Activated T-cell treated with anti-CD3 and anti-CD28 coated beads for 48 hours (primary cell): ENCODE data around the gene PARVG.
"Not testable (repeated sequence)": the region's sequence is repeated elsewhere in the genome, so short reads cannot be mapped to it uniquely, and the experiment has no call there.

Source experiments
- DNase-seq: peaks from one replicate; pipeline ENCODE4 v3.0.0-alpha.2; 2020; ENCODE audit warnings: low read depth

PARVG gene

DNA sequence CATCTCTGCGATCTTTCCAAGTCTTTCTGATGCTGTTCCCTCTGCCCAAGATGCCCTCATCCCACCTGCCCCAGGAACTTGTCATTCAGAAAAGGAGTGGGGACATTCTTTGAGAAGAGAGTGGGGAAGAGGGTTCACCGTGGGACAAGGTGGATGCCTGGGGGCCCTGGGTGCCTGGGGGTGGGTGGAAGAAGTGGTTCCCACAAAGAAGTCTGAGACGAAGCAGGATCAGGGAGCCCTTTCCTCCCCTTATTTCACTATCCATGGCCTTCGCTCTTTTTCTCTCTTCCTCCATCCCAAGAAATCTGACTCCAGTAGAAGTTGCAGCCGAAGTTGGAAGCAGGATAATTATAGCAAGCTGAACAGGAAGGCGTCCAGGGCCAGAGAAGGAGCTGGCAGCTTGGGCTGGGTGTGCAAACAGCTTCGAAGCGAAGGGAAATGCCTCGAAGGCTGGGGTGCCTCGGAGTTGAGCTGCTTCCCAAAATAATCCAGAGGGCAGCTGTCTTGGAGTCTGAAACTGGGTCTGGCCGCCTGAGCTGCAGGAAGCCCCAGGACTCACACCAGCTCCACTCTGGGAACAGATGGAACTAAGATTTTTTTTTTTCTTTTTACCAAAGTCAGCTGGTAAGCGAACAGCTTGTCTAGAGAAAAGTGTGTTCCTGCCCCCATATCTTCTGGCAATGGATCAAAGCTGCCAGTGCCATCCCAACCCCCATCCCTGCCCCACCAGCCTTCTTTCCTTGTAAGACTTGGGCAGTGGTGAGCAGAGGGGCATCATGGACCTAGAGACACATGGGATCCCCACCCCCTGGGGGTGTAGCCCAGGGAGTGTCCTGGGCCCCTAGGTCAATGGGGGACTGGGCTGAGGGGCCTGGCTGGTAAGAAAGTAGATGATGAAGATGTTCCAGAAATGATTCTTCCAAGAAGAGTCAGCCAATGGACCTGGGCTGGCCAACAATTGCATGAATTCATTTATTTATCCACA is 31.5 kb downstream of the PARVG start:
- no peak for DNase-seq

DNA sequence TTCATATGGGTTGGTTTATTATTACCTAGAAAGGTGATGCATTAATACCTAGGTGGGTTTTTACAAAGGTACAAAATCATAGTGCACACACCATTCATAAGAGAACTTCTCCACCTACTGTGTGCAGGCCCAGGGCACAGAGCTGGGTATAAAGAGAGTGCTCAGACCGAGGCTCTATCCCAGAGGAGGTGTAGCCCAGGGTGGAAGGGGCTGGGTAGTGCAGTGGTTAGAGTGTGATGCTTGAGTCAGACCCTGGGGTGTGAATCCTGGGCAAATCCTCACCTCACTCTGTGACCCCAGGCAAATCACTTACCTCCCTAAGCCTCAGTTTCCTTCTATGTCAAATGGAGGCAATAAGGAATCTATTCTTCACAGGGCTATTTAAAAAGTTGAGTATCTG is 32.2 kb downstream of the PARVG start:
- DNase-seq, result no peak

DNA sequence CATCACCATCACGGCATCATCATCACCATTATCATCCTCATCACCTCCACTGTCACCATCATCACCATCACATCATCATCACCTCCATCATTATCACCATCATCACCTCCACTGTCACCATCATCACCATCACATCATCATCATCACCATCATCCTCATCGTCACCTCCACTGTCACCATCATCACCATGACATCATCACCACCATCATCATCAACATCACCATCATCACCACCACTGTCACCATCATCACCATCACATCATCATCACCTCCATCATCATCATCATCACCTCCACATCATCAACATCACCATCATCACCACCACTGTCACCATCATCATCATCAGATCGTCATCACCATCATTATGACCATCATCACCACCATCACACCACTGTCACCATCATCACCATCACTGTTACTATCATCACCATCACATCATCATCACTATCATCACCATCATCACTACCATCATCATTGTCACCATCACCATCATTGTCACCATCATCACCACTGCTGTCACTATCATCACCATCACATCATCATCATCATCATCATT is 32.8 kb downstream of the PARVG start:
- no peak for DNase-seq

DNA sequence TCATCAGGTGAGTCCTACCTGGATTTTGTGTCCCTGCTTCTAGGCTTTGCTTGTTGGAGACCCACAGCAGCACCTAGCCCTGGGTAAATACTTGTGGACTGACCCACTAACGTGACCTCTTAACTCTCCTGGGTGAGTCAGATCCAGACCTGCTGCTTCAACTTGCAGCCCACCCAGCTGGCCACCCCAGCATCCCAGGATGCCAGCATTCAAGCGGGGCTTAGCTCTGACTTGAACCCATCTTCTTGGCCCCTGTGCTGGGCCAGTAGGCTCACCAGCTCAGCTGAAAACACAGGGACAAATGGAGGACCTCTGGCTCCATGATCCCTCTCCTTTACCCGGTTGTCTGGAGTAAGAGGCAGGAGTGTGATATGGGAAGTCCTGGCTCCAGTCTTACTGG is 33.5 kb downstream of the PARVG start:
- DNase-seq, result no peak

DNA sequence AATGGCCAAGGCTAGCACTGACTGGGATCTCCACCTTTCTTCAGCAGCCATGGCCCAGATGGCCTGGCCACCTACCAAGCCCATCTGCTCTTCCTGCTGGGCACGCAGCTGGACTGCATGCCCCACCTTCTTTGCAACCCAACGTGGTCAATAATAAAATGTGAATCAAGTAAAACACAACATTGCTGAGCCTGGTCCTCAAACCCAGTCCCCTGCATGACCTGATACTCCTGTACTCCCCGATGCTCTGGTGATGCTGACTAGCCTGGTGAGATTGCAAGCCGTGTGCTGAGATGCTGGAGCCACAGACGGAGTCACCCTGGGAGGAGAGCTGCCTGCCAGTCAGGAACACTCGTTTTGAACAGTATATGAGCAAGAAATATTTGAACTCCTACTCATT is 34.0 kb downstream of the PARVG start:
- no peak for DNase-seq

DNA sequence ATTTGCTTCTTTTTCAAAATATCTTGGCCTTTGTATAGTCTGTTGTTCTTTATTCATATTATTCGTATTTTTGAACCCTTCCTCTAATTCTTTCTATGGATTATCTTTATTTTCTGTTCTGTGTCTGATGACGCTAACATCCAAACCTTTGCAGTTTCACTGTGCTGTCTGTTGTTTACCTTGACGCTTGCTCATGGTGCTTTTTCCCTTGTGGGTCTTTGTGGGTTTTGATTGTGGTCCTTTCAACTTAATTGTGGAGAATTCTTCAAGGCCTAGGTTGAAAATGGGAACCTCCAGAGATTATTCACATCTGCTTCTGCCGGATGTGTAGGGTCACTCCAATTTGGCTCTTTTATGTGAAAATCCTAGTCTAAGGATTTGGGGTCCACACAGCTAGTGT is 34.6 kb downstream of the PARVG start:
- no peak for DNase-seq

DNA sequence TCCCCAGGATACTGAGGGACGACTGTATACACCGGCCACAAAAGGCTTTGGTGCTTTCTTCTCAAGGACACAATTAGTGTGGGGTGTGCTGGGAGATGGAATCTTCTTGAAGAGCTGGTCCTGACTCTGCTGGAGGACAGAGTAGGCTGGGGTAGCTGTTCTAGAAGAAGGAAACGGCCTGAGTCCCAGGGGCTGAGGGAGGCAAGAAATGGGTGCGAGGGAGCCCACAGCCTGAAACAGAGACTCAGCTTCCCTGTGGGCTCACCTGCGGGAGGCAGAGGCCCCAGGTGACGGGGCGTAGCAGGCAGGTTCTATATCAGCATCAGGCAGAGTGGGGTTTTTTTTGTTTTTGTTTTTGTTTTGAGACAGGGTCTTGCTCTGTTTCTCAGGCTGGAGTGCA is 36.6 kb downstream of the PARVG start:
- DNase-seq, result no peak

DNA sequence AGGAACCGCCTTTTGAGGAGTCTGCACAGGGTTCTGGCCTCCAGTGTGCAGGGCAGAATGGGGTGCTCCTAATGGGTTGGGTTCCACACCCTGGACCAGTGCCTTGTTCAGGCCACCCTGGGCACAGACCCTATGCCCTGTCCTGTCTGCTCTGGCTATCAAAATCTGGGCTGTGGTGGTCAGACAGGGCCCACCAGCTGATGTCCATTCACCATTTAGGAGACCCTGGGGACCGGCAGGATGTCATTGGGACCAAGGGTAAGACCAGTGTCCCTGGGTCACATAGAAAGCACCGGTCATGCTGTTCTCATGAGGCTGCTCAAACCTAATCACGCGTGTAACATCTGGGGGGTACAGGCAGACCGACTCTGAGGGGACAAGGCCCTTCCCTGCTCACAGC is 37.3 kb downstream of the PARVG start:
- no peak for DNase-seq

DNA sequence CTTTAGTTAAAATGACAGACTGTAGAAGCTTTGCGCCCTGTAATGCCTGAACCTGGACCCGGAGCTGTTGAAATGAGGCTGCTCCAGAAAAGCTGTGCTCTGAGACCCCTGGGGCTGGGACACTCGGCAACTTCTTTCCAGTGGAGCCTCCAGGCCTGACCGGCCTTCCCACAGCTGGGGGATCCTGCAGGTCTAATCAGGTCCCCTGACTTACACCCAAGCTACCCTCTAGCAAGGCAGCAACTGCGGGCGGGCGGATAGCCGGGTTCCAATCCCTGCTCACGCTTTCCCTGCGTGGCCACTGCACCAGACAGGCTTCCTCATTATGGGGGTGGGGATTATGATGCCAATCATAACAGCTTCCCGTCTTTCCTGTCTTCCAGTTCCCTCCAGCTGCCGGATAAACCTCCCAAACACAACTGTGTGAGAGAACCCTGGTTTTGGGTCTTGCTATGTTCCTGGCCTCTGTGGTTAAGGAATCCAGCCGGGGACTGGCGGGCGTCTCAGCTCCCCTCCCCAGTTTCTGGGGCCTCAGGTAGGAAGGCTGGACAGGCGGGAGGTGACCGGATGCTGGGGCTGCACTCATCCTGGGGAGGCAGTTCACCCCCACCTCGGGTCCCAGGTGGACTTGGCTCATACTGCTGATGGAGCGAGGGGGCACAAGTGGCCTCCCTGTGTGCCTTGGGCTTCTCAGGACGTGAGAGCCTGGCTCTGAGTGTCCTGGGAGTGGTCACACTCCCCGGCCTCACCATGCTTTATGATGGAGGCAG is 38.6 kb downstream of the PARVG start:
- DNase-seq, result no peak

DNA sequence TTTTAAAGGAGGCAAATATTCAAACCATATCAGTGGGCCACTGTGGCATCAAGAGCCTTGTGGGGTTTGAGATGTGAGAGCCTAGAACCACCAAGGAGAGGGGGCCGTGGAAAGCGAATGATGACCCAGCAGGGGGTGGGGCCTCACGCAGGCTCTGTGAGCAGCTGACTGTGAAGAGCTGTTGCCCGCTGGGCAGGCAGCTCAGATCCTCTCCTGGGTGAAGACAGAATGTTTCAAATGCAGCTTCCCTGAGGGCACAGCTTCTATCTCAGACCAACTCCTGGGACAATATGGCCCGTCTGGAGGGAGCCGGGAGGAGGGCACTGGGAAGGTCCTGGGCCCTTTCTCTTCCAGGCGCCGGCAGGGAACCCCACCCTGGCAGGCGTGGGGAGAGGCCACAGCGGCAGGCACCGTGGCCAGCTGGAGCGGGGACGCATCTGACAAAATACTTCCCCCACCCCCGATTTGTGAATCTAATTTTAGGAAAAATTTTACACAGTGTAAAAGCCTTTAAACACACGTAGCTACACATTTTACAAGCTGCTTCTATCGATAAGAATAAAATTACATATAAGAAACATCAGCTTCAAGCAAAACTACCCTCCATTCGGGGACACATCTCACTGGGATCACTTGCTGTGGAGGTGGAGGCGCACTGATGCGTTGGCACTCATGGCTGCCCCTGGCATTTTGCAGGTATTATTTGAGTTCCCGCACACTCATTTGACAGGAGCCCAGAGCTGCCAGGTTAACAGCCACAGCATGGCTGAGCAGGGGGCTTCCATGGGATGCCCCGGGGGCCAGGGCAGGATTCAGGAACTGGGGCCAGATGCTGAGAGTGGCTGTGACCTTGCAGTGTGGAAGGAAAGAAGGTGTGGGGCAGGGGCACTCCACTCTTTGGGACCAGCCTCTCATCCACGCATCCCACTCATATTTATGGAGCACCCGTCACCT is 40.3 kb downstream of the PARVG start:
- no peak for DNase-seq

DNA sequence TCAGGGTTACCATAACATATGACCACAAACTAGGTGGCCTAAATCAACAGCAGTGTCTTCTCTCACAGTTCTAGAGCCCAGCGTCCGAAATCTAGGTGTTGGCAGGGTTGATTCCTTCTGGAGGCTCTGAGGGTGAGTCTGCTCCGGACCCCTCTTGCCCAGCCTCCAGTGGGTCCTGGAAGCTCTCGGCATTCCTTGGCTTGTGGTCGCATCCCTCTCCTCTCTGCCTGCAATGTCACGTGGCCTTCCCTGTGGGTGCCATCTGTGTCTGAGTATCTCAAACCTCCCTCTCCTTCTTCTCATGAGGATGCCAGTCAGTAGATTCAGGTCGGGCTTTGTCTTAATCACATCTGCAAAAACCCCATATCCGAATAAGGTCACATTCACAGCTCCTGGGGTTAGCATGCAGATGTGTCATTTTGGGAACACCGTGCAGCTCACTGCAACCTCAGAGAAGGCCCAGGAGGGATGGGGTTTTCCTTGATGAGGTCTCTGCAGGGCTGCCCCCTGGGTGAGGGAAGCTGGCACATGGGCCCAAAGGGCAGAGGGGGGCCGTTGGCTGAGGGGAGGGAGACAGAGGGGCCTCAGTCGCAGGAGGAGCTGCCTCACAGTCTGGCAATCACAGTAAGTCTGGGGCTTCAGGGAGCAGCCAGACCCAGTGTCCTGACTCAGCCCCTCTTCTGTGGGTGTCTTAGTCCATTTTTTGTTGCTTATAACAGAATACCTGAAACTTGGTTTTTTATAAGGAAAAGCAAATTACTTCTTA is 41.2 kb downstream of the PARVG start:
- DNase-seq, result no peak

DNA sequence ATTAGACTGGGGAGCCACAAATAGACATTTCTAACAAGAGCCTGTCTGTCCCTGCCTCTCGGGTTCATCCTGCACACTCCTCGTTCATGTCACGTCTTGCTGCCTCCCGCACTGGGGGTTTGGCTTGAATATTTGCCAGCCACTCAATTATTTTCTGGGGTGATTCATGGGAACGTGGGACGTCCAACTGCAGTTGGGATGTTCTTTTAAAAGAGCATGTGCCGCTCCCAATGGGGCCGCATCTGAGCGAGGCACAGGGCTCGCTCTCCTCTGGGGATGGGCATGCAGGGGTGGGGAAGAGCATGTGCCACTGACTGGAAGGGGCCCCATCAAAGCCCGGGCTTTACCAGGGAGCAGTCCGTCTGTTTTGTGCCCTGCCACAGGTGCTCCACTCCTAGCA is 43.4 kb downstream of the PARVG start:
- no peak for DNase-seq

DNA sequence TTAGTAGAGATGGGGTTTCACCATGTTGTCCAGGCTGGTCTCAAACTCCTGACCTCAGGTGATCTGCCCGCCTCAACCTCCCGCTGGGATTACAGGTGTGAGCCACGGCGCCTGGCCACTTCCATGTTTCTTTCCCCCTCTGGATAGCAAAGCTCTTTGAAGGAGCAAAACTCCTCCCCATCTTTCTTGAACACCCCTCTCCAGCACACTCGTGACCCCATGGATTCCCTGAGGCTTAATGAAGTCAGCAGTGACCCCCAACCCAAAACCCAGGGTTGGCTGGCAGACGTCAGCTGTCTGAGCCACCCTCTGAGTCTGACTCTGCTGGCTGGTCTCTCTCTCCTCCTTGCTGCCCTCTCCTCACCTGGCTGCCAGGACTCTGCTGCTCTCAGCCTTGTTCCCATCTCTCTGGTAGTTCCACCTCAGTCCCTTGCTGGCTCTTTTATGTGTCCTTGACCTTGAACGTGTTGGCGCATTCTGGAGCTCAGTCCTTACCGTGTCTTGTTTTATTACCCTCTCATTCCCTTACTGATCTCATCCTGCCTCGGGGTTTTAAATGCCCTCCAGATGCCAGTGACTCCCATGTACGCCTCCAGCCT is 44.5 kb downstream of the PARVG start:
- no peak for DNase-seq

DNA sequence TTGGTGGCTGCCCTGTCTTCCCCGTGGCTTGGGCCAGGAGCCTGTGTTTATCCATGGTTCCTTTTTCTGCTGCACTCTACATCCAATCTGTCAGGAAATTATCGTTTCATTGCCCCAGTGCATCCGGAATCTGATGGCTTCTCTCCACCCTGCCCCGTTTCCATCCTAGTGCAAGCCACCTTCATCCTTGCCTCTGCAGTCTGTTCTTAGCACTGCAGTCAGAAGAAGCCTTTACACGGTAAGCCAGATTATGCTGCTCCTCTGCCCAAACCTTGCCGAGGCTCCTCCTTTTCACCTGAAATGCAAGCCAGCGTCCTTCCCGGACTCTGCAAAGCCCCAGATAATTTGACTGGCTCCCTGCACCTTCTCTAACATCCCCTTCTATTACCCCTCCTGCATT is 45.1 kb downstream of the PARVG start:
- DNase-seq, result no peak

DNA sequence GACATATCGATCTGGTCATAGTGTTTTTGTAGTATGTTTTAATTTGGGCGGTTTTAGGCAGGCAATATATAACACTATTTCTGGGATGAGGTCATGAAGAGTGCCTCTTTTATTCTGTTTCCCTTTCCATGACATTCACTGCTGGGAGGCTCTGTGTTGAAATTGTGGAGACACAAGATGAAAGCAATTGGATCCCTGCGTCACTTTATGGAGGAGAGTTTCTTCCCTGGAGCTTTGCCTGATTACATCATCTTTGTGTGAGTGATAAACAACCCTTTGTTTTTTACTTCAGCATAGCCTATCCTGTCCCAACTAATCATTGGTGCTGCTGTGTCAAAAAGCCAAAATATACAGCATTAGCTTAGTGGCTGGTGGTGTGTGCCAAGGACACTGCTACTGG is 48.6 kb downstream of the PARVG start:
- no peak for DNase-seq

DNA sequence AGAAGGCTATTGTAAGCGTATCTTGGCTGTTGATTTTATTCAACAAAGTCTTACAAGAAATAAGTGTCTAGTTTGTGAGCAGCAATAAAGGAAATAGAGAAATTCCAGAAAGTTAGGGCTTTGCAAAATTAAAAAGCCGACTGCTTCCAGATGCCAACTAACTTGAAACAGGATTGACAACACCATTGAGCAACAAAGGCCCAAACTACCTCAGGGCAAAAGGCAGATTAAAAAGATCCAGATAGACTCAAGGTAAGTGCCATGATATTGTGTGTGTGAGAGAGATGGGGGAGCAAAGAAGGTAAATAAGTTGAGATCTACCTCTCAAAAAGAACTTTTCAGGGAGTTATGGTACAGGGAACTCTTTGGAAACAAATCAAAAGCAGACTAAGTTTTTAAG is 49.1 kb downstream of the PARVG start:
- DNase-seq, result no peak

DNA sequence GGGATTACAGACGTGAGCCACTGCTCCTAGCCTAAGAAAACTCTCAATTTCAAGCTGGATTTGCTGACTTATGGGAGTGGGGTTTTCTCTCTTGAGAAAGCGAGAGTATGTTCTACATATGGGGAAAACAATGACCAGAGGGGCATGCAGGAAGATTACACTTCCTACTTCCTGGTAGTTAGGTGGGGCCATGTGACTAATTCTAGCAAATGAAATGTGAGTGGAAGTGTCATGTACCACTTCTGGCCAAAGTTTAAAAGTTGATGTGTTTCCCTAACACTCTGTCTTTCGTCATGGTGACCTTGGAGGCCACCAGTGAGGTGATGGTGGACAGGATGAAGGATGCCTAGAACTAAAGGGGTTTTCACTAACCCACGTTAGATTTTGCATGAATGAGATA is 50.5 kb downstream of the PARVG start:
- DNase-seq, result no peak

DNA sequence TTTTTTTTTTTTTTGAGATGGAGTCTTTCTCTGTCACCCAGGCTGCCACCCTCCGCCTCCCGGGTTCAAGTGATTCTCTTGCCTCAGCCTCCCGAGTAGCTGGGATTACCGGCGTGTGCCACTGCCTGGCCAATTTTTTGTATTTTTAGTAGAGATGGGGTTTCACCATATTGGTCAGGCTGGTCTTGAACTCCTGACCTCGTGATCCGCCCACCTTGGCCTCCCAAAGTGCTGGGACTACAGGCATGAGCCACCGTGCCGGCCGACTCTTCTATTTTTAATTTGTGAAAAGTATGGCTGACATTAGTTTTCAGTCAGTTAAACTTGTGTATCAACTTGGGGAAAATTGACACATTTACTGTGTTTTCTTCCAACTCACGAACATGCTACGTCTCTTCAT is 53.6 kb downstream of the PARVG start:
- DNase-seq, result not testable (repeated sequence)

DNA sequence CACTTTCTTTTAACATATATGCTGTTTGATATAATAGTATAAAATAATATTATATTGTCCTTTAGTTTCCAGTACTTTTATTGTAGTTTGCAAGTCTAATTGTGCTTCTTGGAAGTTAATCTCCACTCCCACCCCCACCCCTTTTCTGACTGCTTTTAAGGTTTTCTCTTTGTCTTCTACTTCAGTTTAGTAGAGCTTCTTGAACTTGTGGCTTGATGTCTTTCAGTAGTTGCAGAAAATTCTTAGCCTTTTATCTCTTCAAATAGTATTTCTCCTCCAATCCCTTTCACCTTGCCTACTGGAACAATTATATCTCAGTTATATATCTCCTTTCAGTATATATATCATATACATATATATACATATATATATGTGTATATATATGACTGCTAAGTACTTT is 56.6 kb downstream of the PARVG start:
- DNase-seq, result no peak

DNA sequence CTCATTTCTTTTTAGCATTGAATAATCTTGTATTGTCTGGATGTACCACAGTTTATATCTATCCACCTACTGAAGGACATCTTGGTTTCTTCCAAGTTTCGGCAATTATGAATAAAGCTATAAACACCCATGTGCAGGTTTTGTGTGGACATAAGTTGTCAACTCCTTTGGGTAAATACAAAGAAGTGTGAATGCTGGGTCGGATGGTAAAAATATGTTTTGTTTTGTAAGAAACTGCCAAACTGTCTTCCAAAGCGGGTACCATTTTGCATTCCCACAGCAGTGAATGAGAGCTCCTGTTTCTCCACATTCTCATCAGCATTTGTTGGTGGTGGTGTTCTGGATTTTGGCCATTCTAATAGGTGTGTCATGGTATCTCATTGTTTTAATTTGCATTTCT is 60.4 kb downstream of the PARVG start:
- not testable (repeated sequence) for DNase-seq
